SU-DHL-6 (cell line): Measurements from ENCODE around the gene SGCA.

ENCODE experiments used
- H2AFZ ChIP-seq: fragments of 200-600 bp; sonication (generic); 2 replicates; pipeline ENCODE4 v1.6.1; 2014; ENCODE audit warnings: low read depth, mild to moderate bottlenecking, moderate library complexity, mixed read lengths, antibody characterized with exemption, low read length; ENCODE audit not compliant: severe bottlenecking
- H3F3A ChIP-seq: fragments of 200-600 bp; shearing (Covaris generic); 2 replicates; pipeline ENCODE4 v1.6.0; 2016; ENCODE audit warnings: antibody characterized with exemption, mild to moderate bottlenecking; ENCODE audit not compliant: insufficient read depth
- H3K27ac ChIP-seq: fragments of 200-600 bp; sonication (generic); 2 replicates; pipeline ENCODE4 v1.5.1; 2016; ENCODE audit warnings: low read depth, mild to moderate bottlenecking, low read length, moderate library complexity, mixed read lengths
- H3K27me3 ChIP-seq: fragments of 200-600 bp; sonication (generic), shearing (Covaris generic); 2 replicates; pipeline ENCODE4 v1.6.0; 2014; ENCODE audit warnings: mild to moderate bottlenecking, low read length
- H3K36me3 ChIP-seq: fragments of 200-600 bp; sonication (generic); 2 replicates; pipeline ENCODE4 v1.6.1; 2014; ENCODE audit warnings: mild to moderate bottlenecking, low read length, mixed read lengths
- H3K4me2 ChIP-seq: fragments of 300-600, 200-600 bp; shearing (Covaris generic), sonication (generic); 2 replicates; pipeline ENCODE4 v1.6.0; 2014; ENCODE audit warnings: low read length, low read depth, mild to moderate bottlenecking; ENCODE audit not compliant: poor library complexity, severe bottlenecking
- H3K4me3 ChIP-seq: fragments of 200-600 bp; sonication (generic); 2 replicates; pipeline ENCODE4 v1.5.1; 2014; ENCODE audit warnings: antibody characterized with exemption, low read length, mild to moderate bottlenecking, mixed read lengths; ENCODE audit not compliant: insufficient read depth, poor library complexity, severe bottlenecking
- H3K79me2 ChIP-seq: fragments of 200-600 bp; sonication (generic); 2 replicates; pipeline ENCODE4 v1.6.1; 2014; ENCODE audit warnings: mild to moderate bottlenecking, low read length, moderate library complexity; ENCODE audit not compliant: insufficient read depth
- H3K9ac ChIP-seq: fragments of 200-600 bp; sonication (generic); 2 replicates; pipeline ENCODE4 v1.7.0; 2014; ENCODE audit warnings: mild to moderate bottlenecking, low read length
- H3K9me2 ChIP-seq: fragments of 200-600 bp; sonication (generic); replicated peaks from 2 replicates; pipeline ENCODE4 v1.6.1; 2014; ENCODE audit warnings: low read length; ENCODE audit not compliant: insufficient read depth
- H3K9me3 ChIP-seq: fragments of 200-600 bp; sonication (generic); 2 replicates; pipeline ENCODE4 v1.6.1; 2014; ENCODE audit warnings: low read length, mixed read lengths; ENCODE audit not compliant: insufficient read depth
- H4K20me1 ChIP-seq: fragments of 200-600 bp; sonication (generic); 2 replicates; pipeline ENCODE4 v1.6.1; 2014; ENCODE audit warnings: low read depth, mild to moderate bottlenecking, antibody characterized with exemption, low read length, moderate library complexity, mixed read lengths
- EZH2phosphoT487 ChIP-seq: fragments of 200-600 bp; sonication (generic), shearing (Covaris generic); conservative IDR thresholded peaks from 2 replicates; pipeline ENCODE4 v1.6.1; 2018; ENCODE audit warnings: mild to moderate bottlenecking, antibody characterized with exemption, low read length, moderate library complexity, mixed read lengths
- TF ChIP-seq, protein P1 (sequence below): fragments of 200-600 bp; sonication (generic); IDR thresholded peaks from one replicate; pipeline ENCODE4 v1.5.1; 2017; ENCODE audit warnings: antibody characterized with exemption, mild to moderate bottlenecking, low read length, moderate library complexity; ENCODE audit not compliant: insufficient read depth, poor library complexity, severe bottlenecking

Gene SGCA

DNA sequence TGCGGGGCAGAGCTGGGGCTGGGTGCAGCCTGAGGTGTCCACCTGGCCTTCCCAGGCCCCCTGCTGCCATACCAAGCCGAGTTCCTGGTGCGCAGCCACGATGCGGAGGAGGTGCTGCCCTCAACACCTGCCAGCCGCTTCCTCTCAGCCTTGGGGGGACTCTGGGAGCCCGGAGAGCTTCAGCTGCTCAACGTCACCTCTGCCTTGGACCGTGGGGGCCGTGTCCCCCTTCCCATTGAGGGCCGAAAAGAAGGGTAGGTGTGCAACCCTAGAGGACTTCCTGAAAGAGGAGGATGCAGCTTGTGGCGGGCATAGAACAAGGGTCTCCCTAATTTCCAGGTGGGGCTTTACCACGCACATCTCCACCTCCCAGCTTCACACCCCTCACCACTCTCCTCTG, 2.5 kb downstream of the SGCA start:
- Histone ChIP-seq H3K27ac (no peak overlapping the region), H3K27me3 (no peaks in the 10 kb centered on the region), H3K4me2 (peak overlapping the region; percentile 23), H3K4me3 (no peak overlapping the region), H3F3A (no peaks in the 10 kb centered on the region), H2AFZ (no peak overlapping the region), H3K9me2 (no peaks in the 10 kb centered on the region), H4K20me1 (no peaks in the 10 kb centered on the region), H3K79me2 (no peaks in the 10 kb centered on the region), H3K9me3 (no peaks in the 10 kb centered on the region), H3K36me3 (no peaks in the 10 kb centered on the region), H3K9ac (no peak overlapping the region)
- TF ChIP-seq, protein P1, sequence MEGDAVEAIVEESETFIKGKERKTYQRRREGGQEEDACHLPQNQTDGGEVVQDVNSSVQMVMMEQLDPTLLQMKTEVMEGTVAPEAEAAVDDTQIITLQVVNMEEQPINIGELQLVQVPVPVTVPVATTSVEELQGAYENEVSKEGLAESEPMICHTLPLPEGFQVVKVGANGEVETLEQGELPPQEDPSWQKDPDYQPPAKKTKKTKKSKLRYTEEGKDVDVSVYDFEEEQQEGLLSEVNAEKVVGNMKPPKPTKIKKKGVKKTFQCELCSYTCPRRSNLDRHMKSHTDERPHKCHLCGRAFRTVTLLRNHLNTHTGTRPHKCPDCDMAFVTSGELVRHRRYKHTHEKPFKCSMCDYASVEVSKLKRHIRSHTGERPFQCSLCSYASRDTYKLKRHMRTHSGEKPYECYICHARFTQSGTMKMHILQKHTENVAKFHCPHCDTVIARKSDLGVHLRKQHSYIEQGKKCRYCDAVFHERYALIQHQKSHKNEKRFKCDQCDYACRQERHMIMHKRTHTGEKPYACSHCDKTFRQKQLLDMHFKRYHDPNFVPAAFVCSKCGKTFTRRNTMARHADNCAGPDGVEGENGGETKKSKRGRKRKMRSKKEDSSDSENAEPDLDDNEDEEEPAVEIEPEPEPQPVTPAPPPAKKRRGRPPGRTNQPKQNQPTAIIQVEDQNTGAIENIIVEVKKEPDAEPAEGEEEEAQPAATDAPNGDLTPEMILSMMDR = no peak
- no peak for TF ChIP-seq EZH2phosphoT487

DNA sequence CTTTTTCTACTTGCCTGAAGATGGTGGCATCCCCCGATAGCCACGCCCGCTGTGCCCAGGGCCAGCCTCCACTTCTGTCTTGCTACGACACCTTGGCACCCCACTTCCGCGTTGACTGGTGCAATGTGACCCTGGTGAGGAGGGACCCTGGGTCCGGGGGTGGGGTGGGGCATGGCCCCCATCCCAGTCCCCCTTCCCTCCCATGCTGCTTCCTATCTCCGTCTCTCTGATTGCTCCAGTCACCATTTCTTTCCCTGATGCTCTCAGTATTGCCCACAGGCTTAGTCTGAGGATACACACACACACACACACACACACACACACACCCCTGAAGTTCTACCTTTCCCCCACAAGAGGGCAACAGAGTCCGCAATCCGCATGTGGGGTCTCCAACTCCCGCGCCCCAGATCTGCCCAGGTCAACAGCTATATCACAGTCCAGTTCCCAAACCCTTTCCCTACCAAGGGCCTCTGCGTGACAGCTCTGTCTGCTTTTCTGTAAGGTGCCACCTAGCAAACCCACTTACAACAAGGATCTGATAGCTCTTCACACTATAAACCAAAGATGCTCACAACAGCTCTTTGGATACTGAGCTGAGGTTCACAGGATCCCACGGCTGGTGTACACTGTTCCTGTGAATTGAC, 3.4 kb downstream of the SGCA start:
- no peaks in the 10 kb centered on the region for H3K9me3 ChIP-seq
- H3K9me2 ChIP-seq = no peaks in the 10 kb centered on the region
- no peaks in the 10 kb centered on the region for H3F3A ChIP-seq
- H3K79me2 ChIP-seq = no peaks in the 10 kb centered on the region
- no peak overlapping the region for H3K4me3 ChIP-seq
- H2AFZ ChIP-seq = peak overlapping the region; percentile 11
- H3K27ac ChIP-seq = no peak overlapping the region
- TF ChIP-seq, protein P1 = peak; percentile 88
- TF ChIP-seq EZH2phosphoT487 = no peak
- no peaks in the 10 kb centered on the region for H3K36me3 ChIP-seq
- H3K27me3 ChIP-seq = no peaks in the 10 kb centered on the region
- H4K20me1 ChIP-seq = no peaks in the 10 kb centered on the region
- H3K9ac ChIP-seq = no peak overlapping the region
- H3K4me2 ChIP-seq = peak overlapping the region; percentile 23

DNA sequence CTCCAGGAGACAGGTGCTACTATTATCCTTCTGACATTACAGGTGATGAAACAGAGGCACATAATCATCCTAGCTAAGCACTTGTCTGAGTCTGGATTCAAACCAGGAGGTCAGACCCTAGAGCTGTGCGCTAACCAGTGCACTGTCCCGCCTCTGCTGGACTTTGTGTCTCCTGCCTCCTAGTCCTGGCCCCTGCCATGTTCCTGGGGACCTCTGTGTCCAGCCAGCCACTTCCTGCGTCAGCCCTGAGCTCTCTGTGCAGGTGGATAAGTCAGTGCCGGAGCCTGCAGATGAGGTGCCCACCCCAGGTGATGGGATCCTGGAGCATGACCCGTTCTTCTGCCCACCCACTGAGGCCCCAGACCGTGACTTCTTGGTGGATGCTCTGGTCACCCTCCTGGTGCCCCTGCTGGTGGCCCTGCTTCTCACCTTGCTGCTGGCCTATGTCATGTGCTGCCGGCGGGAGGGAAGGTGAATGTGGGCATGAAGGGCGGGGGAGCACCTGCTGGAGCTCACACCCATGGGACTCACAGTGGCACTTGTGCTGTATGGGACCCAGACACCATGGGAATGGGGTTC, 4.2 kb downstream of the SGCA start:
- Histone ChIP-seq H4K20me1 (no peaks in the 10 kb centered on the region), H3K36me3 (no peaks in the 10 kb centered on the region), H3K27ac (no peak overlapping the region), H2AFZ (no peak overlapping the region), H3K9me3 (no peaks in the 10 kb centered on the region), H3K9ac (no peak overlapping the region), H3K4me2 (no peak overlapping the region), H3K27me3 (no peaks in the 10 kb centered on the region), H3F3A (no peaks in the 10 kb centered on the region), H3K9me2 (no peaks in the 10 kb centered on the region), H3K79me2 (no peaks in the 10 kb centered on the region), H3K4me3 (no peak overlapping the region)
- TF ChIP-seq EZH2phosphoT487 = no peak
- TF ChIP-seq, protein P1 = no peak
